ENCODE data around the gene CD44. TPM values are rescaled to one million over a fixed set of nuclear protein-coding genes. Genes with fewer than 3 reads are reported as not detected.

CD44 gene
- total RNA-seq, 1 experiment from 2014 or later = 6.1 TPM

DNA sequence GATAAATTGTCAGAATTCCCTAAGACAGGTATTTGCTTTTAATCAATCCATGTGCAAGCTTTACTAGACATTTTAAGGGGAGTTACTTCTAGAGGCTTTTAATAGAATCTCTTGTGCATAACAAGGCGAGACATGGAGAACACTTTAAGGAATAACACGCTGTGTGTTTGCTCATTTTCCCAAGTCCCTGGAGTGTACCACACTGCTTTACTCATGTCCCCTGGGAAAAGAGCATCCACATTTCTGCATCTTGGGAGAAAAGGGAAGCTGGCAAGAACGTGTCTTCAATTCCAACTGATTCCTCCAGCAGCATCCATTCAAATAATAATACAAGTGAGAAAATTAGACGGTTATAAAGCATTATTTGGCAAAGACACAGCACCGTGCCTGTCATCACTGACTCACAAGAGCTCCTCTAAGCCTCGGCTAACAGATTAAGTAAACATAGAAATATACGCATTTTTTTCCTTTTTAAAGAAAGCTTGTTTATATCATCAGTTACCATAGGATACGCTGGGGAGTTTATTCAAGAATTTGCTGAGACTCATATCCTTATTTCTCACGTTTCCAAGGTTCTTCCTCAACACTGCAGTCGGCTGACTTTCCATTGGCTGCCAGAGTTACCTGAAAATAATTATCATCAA lies 121.5 kb downstream of the CD44 start:
- no peak overlapping the region for H3K4me3 Mint-ChIP-seq
- no peaks in the 10 kb centered on the region for H3K27me3 ChIP-seq (ENCODE audit: insufficient read depth, low read length)
- H2BK15ac ChIP-seq (ENCODE audit: low read depth, low read length) = no peak overlapping the region
- no peak overlapping the region for H4K91ac ChIP-seq (ENCODE audit: insufficient read length, low read depth, low read length)
- no peak overlapping the region for H4K5ac ChIP-seq (ENCODE audit: insufficient read length, low read depth, low read length)
- H3K9ac ChIP-seq (ENCODE audit: extremely low read depth, insufficient read length, low read length) = no peak overlapping the region
- no peaks in the 10 kb centered on the region for H3K23me2 ChIP-seq (ENCODE audit: insufficient read length, low read depth, low read length, poor library complexity, severe bottlenecking)
- H3K27ac ChIP-seq (ENCODE audit: insufficient read length, low read depth, low read length) = no peak overlapping the region
- H2BK12ac ChIP-seq (ENCODE audit: insufficient read length, low read depth, low read length) = no peak overlapping the region
- H3K36me3 Mint-ChIP-seq (ENCODE audit: insufficient read depth in 1 of 3, low read depth in 3 of 3) = no peaks in the 10 kb centered on the region
- WGBS (ENCODE audit: extremely low coverage, insufficient read length, low lambda C conversion rate) = no CpG with 5 or more reads among the region's 10 CpGs
- no peak overlapping the region for H2AFZ ChIP-seq (ENCODE audit: low read length)
- no peaks in the 10 kb centered on the region for H3K79me1 ChIP-seq (ENCODE audit: insufficient read depth, low read depth, low read length, poor library complexity, severe bottlenecking)
- no peak overlapping the region for H2BK5ac ChIP-seq (ENCODE audit: insufficient read length, low read length)
- no peaks in the 10 kb centered on the region for H3K4me1 Mint-ChIP-seq
- H3K23ac ChIP-seq (ENCODE audit: insufficient read length, low read depth, low read length) = no peak overlapping the region
- H4K20me1 ChIP-seq (ENCODE audit: control insufficient read depth, insufficient read depth, insufficient read length) = no peaks in the 10 kb centered on the region
- no peak overlapping the region for H3T11ph ChIP-seq (ENCODE audit: low read length)
- no peaks in the 10 kb centered on the region for H3K9me3 Mint-ChIP-seq
- H3K18ac ChIP-seq (ENCODE audit: insufficient read length, low read depth, low read length) = no peak overlapping the region
- H3K9me3 ChIP-seq (ENCODE audit: control insufficient read depth, low read depth, low read length) = no peaks in the 10 kb centered on the region
- no peaks in the 10 kb centered on the region for H3K79me2 ChIP-seq (ENCODE audit: insufficient read depth, low read length)
- no peak overlapping the region for H3K14ac ChIP-seq (ENCODE audit: insufficient read depth, low read length)
- H2BK20ac ChIP-seq (ENCODE audit: low read depth, low read length, poor library complexity, severe bottlenecking) = no peak overlapping the region
- no peak overlapping the region for H4K8ac ChIP-seq (replicated peaks; ENCODE audit: insufficient read length, low read depth, low read length)
- H3K4ac ChIP-seq (ENCODE audit: low read depth, low read length) = no peak overlapping the region
- H3K4me2 ChIP-seq (ENCODE audit: insufficient read depth, insufficient read length, low read length) = no peak overlapping the region
- no peak overlapping the region for H2BK120ac ChIP-seq (ENCODE audit: low read depth, low read length, poor library complexity, severe bottlenecking)
- H3K56ac ChIP-seq (ENCODE audit: insufficient read length, low read depth, low read length) = no peak overlapping the region
- no peaks in the 10 kb centered on the region for H3K27me3 Mint-ChIP-seq (ENCODE audit: low read depth)
- H3K4me1 ChIP-seq (ENCODE audit: insufficient read depth, low read length) = no peaks in the 10 kb centered on the region
- H3K27ac Mint-ChIP-seq = no peak overlapping the region
- TF ChIP-seq, protein P1, sequence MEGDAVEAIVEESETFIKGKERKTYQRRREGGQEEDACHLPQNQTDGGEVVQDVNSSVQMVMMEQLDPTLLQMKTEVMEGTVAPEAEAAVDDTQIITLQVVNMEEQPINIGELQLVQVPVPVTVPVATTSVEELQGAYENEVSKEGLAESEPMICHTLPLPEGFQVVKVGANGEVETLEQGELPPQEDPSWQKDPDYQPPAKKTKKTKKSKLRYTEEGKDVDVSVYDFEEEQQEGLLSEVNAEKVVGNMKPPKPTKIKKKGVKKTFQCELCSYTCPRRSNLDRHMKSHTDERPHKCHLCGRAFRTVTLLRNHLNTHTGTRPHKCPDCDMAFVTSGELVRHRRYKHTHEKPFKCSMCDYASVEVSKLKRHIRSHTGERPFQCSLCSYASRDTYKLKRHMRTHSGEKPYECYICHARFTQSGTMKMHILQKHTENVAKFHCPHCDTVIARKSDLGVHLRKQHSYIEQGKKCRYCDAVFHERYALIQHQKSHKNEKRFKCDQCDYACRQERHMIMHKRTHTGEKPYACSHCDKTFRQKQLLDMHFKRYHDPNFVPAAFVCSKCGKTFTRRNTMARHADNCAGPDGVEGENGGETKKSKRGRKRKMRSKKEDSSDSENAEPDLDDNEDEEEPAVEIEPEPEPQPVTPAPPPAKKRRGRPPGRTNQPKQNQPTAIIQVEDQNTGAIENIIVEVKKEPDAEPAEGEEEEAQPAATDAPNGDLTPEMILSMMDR (conservative IDR thresholded peaks at IDR 0.05) = no peak
- H2AK5ac ChIP-seq (ENCODE audit: insufficient read length, low read length) = no peak overlapping the region
- DNase-seq = no peak
